Fibroblast of gingiva (primary cell): ENCODE results near the gene CLCA1.
"Not testable (repeated sequence)": the region's sequence is repeated elsewhere in the genome, so short reads cannot be mapped to it uniquely, and the experiment has no call there.

Experiments used
- DNase-seq: peaks from one replicate; pipeline ENCODE4 v3.0.0-alpha.2; 2011; ENCODE audit warnings: low read depth

CLCA1 gene

GRCh38 chr1:86466109-86466844 lies 2.5 kb upstream of the CLCA1 start:
- no peak for DNase-seq

- DNase-seq: no peak
Observed at GRCh38 chr1:86466986-86467385, 1.7 kb upstream of the CLCA1 start.

DNA sequence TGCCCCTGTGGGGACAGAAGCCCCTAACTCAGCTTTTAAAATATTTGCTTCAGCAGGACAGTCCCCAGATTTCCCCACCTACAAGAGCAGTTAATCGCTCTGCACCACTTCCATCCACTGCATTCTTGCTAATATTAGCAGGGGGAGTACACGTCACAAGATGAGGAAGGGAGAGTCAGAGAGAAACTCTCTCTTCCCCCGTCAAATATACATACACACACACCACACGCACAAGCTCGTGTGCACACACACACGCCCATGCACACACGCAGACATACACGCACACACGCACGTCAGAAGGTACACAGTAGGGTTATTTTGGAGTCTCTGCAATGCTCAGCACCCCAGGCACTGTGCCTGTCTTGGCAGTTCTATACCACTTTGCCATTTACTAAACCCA lies 2.1 kb downstream of the CLCA1 start:
- no peak for DNase-seq

- peak; percentile 13 for DNase-seq
Observed at GRCh38 chr1:86471291-86471690, 2.6 kb downstream of the CLCA1 start.

DNA sequence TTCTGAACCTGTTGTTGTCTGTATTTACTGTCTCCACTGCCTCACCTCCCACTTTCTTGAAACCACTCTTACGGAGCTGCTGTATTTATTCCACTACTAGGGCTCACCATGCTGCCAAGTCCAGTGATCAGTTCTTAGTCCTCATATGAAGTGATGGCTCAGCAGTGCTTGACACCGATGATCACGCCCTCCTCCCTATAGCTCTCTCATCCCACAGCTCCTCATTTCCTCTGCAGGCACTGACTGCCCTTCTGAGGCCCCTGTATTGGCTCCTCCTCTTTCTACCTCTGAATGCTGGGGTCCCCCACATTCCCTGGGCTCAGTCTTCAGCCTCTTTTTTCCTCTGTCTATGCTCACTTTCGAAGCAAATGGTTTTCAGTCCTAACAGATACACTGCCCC lies 3.4 kb downstream of the CLCA1 start:
- DNase-seq: no peak

DNA sequence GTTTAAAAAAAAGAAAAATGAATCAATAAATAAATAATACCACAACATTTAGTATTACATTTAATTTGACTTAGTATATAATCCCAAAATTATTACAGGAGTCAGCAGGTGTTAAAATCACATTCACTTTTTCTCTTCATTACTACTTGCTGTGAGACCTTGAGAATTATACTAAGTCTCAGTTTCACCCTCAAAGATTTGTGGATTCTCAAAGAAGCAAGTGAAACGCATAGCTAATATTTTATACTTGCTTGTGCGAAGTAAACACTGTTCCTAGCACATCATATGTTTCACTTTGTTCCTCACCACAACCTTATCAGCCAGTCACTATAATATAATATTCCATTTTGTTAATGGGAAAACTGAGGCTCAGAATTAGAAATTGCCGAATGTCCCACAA lies 4.0 kb downstream of the CLCA1 start:
- DNase-seq: no peak

- DNase-seq: no peak
Observed at GRCh38 chr1:86477256-86477655, 8.5 kb downstream of the CLCA1 start.

GRCh38 chr1:86477682-86478081 lies 9.0 kb downstream of the CLCA1 start:
- DNase-seq: no peak

DNA sequence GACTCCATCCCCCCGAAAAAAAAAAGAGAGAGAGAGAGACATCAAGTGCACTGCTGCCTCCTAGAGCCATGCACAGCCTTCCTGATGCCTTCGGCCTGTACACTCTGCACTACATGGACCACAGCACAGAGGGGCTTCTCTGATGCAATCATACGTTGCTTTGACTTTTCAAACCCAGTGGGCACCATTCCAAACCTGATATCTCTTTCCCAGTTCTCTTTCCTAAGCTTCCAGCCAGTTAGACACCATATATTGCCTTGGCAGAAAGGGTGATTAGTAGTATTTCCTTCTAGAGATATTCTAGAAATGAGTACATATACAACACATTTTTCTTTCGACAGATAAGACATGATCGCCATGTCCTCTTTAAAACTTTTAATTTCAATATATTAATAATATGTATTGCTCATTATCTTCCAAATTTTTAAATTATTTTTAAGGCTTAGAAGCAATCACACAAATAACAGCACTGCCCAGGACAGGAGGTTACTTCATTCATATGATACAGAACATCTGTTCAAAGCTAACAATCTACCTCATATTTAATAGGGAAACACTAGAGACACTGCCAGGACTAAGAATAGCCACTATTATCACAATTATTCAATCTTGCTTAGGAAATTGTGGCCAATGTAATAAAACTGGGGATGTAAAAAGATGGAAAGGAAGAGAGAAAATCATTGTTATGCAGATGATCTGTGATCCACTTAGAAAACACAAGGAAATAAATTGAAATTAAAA lies 9.9 kb downstream of the CLCA1 start:
- DNase-seq: no peak

GRCh38 chr1:86481966-86482365 lies 13.2 kb downstream of the CLCA1 start:
- DNase-seq: no peak

DNA sequence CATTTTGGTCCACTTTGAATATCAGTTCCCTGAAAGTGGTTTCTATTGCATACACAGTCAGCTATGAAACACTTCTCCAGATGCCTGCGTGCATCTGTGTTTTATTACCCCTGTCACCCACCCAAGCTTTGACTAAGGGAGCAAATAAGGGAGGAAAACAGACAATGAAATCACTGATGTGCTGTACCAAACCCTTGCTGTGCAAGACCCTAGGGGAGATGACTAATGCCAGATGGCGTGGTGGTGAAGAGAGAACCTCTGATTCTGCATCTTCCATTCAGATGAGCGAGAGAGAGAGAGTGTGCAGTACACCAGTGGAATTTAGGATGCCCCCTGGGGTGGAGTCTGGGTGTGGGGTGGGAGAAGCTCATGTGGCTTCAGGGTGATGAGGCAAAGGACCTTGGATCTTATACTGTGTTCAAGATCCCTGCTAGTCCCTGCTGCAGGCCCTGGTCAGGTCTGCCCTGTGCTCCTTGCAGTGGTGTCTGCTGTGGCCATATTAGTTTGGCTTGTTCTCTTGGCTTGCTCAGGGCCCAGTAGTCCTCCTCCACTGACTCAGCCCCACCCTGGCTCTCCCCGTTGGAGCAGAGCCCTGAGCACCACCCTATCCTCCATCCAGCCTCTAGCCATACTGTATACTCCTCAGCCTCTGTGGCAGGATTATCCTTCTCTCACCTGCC lies 18.5 kb downstream of the CLCA1 start:
- peak; percentile 95 for DNase-seq

GRCh38 chr1:86487811-86488141 lies 19.0 kb downstream of the CLCA1 start:
- DNase-seq: no peak

GRCh38 chr1:86489242-86489878 lies 20.6 kb downstream of the CLCA1 start:
- DNase-seq: no peak

DNA sequence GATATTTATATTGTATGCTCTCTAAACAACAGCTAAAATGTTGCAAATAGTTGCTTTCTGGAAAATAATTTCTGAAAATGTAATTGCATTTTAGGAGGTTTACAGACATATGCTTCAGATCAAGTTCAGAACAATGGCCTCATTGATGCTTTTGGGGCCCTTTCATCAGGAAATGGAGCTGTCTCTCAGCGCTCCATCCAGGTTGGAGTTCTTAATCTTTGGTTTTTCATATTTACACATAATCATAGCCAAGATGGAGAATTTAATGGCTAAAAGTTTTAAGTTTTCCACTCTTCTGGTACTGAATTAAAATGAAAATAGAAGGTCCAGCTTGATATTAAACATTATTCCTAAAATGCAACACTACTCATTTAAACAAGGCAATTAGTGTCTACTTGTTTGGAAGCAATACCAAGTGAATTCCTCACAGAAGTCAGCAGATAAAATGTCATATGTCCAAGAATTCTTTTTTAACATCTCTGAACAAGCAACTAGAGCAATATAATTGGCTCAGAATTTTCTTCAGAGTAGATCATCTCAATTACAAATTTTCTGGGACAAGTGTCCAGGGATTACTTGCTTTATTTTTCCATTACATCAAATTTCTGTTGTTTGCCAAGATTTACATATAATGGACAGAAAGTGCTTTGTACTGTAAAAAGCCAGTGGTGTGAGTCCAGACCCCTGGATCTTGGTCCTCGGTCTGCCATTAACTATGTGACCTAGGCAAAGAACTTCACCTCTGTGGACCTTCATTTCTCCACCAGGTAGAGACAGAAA lies 22.6 kb downstream of the CLCA1 start:
- no peak for DNase-seq

DNA sequence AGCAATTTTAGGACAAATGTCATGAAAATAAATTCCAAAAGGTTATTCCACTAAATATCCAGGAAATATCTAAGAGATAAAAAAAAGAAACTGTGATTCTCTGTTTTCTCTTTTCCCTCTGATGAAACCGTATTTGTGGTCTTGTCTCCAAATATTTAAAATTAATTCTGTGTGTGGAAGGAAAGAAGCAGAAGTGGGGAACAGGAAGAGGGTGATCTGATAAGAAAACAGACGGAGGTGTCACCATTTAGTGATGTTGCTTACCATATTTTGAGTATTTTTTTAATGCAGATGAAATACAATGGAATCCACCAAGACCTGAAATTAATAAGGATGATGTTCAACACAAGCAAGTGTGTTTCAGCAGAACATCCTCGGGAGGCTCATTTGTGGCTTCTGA lies 29.6 kb downstream of the CLCA1 start:
- DNase-seq: no peak

DNA sequence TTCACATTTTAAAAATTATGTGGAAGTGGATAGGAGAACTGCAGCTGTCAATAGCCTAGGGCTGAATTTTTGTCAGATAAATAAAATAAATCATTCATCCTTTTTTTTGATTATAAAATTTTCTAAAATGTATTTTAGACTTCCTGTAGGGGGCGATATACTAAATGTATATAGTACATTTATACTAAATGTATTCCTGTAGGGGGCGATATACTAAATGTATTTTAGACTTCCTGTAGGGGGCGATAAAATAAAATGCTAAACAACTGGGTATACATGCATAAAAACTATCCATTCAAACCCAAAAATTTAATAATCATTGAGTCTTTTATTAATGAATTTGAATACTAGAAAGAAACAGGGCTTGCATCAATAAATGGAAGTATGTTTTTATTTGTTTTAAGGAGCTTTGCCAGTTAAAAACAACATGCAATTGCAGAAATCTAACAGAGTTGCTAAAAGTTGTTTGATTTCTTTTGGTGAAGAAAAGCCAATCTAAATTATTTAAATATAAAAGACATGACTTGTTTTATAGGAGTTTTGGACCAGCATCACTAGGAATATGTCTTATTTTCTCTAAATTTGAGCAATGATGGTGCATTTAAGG lies 31.4 kb downstream of the CLCA1 start:
- no peak for DNase-seq

DNA sequence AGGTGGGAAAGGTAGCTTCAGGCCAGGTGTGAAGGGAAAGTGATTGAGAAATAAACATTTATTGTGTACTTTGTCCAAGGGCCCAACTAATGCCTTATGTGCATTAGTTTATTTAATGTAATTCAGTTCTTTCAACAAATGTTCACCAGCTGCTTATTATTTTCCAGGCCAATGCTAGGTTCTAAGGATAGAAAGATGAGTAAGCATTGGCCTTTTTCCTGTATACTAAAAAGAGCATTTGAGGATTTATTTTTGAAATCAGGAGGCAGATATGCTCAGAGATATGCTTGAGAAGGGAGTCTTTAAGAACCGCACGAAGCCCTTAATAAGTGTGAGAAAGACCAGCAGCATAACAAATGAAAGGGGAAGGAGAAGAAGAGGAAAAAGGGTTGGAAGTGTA lies 32.0 kb downstream of the CLCA1 start:
- DNase-seq: no peak

- DNase-seq: not testable (repeated sequence)
Observed at GRCh38 chr1:86502125-86502646, 33.5 kb downstream of the CLCA1 start.

GRCh38 chr1:86502721-86503405 lies 34.1 kb downstream of the CLCA1 start:
- no peak for DNase-seq

DNA sequence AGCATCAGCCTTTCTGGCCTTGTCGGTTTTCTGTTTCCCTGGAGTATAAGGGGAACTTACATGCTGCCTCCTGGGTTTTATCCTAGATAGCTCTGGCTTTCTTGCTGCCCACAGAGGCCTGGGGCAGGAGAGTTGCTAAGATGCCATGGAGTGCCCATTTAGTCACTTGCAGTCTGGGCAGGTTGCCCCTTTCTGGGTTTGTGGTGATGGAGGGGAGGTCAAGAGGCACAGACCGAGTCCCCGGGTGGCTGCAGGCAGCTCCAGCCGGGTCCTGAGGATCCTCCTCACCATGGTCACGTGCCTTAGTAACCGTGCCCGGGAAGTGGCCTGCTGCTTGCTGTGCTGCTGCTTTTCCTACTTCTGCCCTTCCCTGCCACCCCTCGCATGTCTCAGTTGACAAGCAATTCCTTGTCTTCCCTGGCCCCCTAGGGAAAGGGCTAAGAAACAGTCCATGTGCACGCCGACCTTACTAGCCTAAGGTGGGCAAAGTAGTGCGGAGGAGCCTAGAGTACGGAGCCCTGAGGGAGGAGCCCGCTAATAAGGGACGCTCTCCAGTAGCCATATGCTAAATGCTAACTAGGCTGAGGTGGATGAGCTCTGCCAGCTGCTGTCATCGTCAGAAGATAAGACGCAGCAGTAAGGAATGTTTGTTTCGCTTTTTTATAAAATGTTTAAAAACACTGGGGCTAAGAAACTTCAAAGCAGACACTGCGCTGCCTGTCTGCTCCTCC lies 34.8 kb downstream of the CLCA1 start:
- DNase-seq: no peak
